ENCODE data around the gene CCT4.

GRCh38 chr2:61857224-61857623 is 31.2 kb downstream of the CCT4 start:
- TF ChIP-seq POLR2AphosphoS5 (IDR thresholded peaks at IDR 0.05; ENCODE audit: low read depth, low read length) = no peak
- no peak for TF ChIP-seq POLR2A (IDR thresholded peaks at IDR 0.05; ENCODE audit: low read depth, low read length)
- TF ChIP-seq SPI1 (IDR thresholded peaks at IDR 0.05; ENCODE audit: low read depth, low read length) = no peak
- no peak for TF ChIP-seq TAF1 (IDR thresholded peaks at IDR 0.05; ENCODE audit: low read depth, low read length)
- TF ChIP-seq POU2F2 (IDR thresholded peaks at IDR 0.05; ENCODE audit: low read depth, low read length) = no peak
- TF ChIP-seq PAX5 (IDR thresholded peaks at IDR 0.05; ENCODE audit: insufficient read depth, low read length, severe bottlenecking) = no peak

Data from GM12891 (cell line).